Endothelial cell (in vitro differentiated cells): Measurements from ENCODE around the gene PDZD7. TPM values are rescaled to one million over a fixed set of nuclear protein-coding genes. Genes with fewer than 3 reads are reported as not detected.

Experiments used
- DNase-seq: peaks from one replicate; pipeline ENCODE4 v3.0.0; 2021; ENCODE audit warnings: low spot score
- H3K27ac Mint-ChIP-seq: one replicate; pipeline ENCODE4 v1.8.0; 2021; ENCODE audit warnings: mixed read lengths, inconsistent platforms; ENCODE audit not compliant: unreplicated experiment
- H3K27me3 Mint-ChIP-seq: one replicate; pipeline ENCODE4 v1.8.0; 2021; ENCODE audit warnings: mild to moderate bottlenecking, moderate library complexity, mixed read lengths, inconsistent platforms; ENCODE audit not compliant: unreplicated experiment
- H3K36me3 Mint-ChIP-seq: one replicate; pipeline ENCODE4 v1.8.0; 2021; ENCODE audit warnings: mild to moderate bottlenecking, low read depth, mixed read lengths, inconsistent platforms; ENCODE audit not compliant: unreplicated experiment
- H3K4me1 Mint-ChIP-seq: one replicate; pipeline ENCODE4 v1.8.0; 2021; ENCODE audit warnings: mild to moderate bottlenecking, mixed read lengths, inconsistent platforms; ENCODE audit not compliant: unreplicated experiment
- H3K4me3 Mint-ChIP-seq: one replicate; pipeline ENCODE4 v1.8.0; 2021; ENCODE audit warnings: mild to moderate bottlenecking, mixed read lengths, inconsistent platforms; ENCODE audit not compliant: unreplicated experiment
- H3K9me3 Mint-ChIP-seq: one replicate; pipeline ENCODE4 v1.8.0; 2021; ENCODE audit warnings: mixed read lengths, inconsistent platforms; ENCODE audit not compliant: unreplicated experiment
- total RNA-seq: library from RNA; stranded (reverse); fragmentation: NEBNext Ultra II Directional; extraction: Animal tissue kit (Norgen Biotek cat#: 25700); gene quantifications from one replicate; pipeline ENCODE4 v1.2.1, GENCODE V29; 2021; ENCODE audit not compliant: unreplicated experiment
- TF ChIP-seq, protein P1 (sequence below): fragments of 200-600 bp; sonication (generic); IDR thresholded peaks from one replicate; pipeline ENCODE4 v1.5.0; 2021; ENCODE audit warnings: antibody characterized with exemption; ENCODE audit not compliant: unreplicated experiment

The PDZD7 gene
- total RNA-seq, 1 donor from 2014 or later, result 0.54 TPM

DNA sequence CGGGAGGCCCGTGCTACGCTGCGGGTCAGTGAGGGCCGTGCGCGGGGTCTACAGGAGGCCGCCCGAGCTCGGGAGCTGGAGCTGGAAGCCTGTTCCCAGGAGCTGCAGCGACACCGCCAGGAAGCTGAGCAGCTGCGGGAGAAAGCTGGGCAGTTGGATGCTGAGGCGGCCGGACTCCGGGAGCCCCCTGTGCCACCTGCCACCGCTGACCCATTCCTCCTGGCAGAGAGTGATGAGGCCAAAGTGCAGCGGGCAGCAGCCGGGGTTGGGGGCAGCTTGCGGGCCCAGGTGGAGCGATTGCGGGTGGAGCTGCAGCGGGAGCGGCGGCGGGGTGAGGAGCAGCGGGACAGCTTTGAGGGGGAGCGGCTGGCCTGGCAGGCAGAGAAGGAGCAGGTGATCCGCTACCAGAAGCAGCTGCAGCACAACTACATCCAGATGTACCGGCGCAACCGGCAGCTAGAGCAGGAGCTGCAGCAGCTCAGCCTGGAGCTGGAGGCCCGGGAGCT is 24.3 kb downstream of the PDZD7 start:
- H3K36me3 Mint-ChIP-seq, result peaks cover 7% of the 10 kb centered on the region
- H3K9me3 Mint-ChIP-seq, result no peaks in the 10 kb centered on the region
- H3K4me1 Mint-ChIP-seq, result no peaks in the 10 kb centered on the region
- TF ChIP-seq, protein P1, sequence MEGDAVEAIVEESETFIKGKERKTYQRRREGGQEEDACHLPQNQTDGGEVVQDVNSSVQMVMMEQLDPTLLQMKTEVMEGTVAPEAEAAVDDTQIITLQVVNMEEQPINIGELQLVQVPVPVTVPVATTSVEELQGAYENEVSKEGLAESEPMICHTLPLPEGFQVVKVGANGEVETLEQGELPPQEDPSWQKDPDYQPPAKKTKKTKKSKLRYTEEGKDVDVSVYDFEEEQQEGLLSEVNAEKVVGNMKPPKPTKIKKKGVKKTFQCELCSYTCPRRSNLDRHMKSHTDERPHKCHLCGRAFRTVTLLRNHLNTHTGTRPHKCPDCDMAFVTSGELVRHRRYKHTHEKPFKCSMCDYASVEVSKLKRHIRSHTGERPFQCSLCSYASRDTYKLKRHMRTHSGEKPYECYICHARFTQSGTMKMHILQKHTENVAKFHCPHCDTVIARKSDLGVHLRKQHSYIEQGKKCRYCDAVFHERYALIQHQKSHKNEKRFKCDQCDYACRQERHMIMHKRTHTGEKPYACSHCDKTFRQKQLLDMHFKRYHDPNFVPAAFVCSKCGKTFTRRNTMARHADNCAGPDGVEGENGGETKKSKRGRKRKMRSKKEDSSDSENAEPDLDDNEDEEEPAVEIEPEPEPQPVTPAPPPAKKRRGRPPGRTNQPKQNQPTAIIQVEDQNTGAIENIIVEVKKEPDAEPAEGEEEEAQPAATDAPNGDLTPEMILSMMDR, result no peak
- DNase-seq, result no peak
- H3K4me3 Mint-ChIP-seq, result no peak overlapping the region
- no peak overlapping the region for H3K27ac Mint-ChIP-seq
- H3K27me3 Mint-ChIP-seq, result peaks cover 3% of the 10 kb centered on the region

DNA sequence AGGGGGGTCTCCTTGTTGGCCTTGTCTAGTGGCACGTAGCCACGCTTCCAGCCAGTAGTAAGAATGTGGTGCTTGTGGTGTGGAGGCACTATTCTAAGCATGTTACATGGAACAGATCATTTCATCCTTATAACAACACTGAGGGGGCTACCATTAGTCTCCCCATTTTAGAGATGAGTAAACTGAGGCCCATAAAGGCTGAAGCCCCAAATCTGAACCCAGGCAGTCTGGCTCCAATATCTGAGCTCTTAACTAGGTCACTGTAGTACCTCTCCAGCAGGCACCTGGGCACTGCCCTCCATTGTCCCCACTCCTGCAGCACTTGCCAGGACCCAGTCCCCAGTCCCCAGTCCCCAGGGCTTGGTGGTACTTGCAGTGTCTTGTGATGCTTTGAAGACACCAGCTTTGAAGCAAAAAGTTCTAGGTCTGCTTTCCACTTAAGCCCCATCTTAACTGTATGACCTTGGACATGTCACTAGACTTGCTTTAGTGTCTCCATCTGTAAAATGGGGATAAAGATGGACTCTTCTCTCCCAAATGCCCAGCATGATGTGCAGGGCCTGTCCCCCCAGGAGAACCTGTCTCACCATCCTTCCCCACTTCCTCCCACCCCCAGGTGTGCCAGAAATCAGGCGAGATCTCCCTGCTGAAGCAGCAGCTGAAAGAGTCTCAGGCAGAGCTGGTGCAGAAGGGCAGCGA is 24.9 kb downstream of the PDZD7 start:
- Mint-ChIP-seq H3K4me3 (no peak overlapping the region), H3K36me3 (peaks cover 10% of the 10 kb centered on the region), H3K27me3 (peaks cover 5% of the 10 kb centered on the region), H3K27ac (no peak overlapping the region), H3K4me1 (peaks cover 3% of the 10 kb centered on the region), H3K9me3 (no peaks in the 10 kb centered on the region)
- no peak for DNase-seq
- TF ChIP-seq, protein P1, result no peak

DNA sequence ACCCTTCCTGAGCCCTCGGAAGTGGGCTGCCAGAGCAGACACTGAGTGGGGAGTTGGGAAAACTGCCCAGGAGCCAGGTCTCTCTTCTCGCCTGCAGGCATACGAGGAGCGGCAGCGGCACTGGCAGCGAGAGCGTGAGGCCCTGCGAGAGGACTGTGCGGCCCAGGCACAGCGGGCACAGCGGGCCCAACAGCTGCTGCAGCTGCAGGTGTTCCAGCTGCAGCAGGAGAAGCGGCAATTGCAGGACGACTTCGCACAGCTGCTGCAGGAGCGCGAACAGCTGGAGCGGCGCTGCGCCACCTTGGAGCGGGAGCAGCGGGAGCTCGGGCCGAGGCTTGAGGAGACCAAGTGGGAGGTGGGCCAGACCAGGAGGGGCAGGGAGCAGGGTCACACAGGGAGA is 25.6 kb downstream of the PDZD7 start:
- Mint-ChIP-seq H3K36me3 (peaks cover 12% of the 10 kb centered on the region), H3K27ac (no peak overlapping the region), H3K9me3 (no peaks in the 10 kb centered on the region), H3K4me3 (no peak overlapping the region), H3K27me3 (peaks cover 6% of the 10 kb centered on the region), H3K4me1 (peaks cover 7% of the 10 kb centered on the region)
- DNase-seq, result no peak
- TF ChIP-seq, protein P1, result no peak

DNA sequence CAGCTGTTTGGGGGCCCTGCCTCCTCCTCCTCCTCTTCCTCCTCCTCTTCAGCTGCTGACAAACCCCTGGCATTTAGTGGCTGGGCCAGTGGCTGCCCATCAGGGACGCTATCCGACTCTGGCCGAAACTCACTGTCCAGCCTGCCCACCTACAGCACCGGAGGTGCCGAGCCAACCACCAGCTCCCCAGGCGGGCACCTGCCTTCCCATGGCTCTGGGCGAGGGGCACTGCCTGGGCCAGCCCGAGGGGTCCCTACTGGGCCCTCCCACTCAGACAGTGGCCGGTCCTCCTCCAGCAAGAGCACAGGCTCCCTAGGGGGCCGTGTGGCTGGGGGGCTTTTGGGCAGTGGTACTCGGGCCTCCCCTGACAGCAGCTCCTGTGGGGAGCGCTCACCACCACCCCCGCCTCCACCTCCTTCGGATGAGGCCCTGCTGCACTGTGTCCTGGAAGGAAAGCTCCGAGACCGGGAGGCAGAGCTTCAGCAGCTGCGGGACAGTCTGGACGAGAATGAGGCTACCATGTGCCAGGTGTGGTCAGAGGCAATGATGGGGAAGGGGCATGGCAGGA is 27.2 kb downstream of the PDZD7 start:
- Mint-ChIP-seq H3K27ac (no peak overlapping the region), H3K9me3 (no peaks in the 10 kb centered on the region), H3K4me1 (peaks cover 9% of the 10 kb centered on the region), H3K36me3 (peaks cover 13% of the 10 kb centered on the region), H3K4me3 (no peak overlapping the region), H3K27me3 (peaks cover 7% of the 10 kb centered on the region)
- TF ChIP-seq, protein P1, result no peak
- DNase-seq, result no peak

DNA sequence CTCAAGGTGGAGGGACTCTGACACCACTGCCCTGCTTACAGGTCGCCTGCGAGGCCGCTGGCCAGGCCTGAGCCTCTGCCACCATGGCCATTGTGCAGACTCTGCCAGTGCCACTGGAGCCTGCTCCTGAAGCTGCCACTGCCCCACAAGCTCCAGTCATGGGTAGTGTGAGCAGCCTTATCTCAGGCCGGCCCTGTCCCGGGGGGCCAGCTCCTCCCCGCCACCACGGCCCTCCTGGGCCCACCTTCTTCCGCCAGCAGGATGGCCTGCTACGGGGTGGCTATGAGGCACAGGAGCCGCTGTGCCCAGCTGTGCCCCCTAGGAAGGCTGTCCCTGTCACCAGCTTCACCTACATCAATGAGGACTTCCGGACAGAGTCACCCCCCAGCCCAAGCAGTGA is 28.5 kb downstream of the PDZD7 start:
- H3K4me3 Mint-ChIP-seq, result no peak overlapping the region
- no peak for DNase-seq

More for the DNA sequence above, 28.5 kb downstream of the PDZD7 start:
- no peak overlapping the region for H3K27ac Mint-ChIP-seq
- peaks cover 16% of the 10 kb centered on the region for H3K36me3 Mint-ChIP-seq
- peaks cover 12% of the 10 kb centered on the region for H3K4me1 Mint-ChIP-seq
- H3K9me3 Mint-ChIP-seq, result no peaks in the 10 kb centered on the region
- H3K27me3 Mint-ChIP-seq, result peaks cover 6% of the 10 kb centered on the region
- TF ChIP-seq, protein P1, result no peak
